ENCODE measurements around the gene SLC13A2. TPM values are rescaled to one million over a fixed set of nuclear protein-coding genes. Genes with fewer than 3 reads are reported as not detected.

Gene SLC13A2
- total and polyA plus RNA-seq, 10 donors = 0.03 TPM; not detected in 9

- H3K27me3 ChIP-seq (replicated peaks in 1 of 7) = peaks cover 0 to 9% (median 0%) of the 10 kb centered on the region in 7 donors
- intact Hi-C loops (cut with DNase I; ENCODE audit: low total_unique reads) = no loop called here
- H3K9me3 ChIP-seq = no peaks in the 10 kb centered on the region
- no peak overlapping the region for H3K27ac ChIP-seq
- TF ChIP-seq POLR2A (IDR thresholded peaks at IDR 0.05) (no peak), CTCF (IDR thresholded peaks at IDR 0.05 in 8 of 11, conservative IDR thresholded peaks at IDR 0.05 in 3 of 11) (no peak), POLR2AphosphoS5 (IDR thresholded peaks at IDR 0.05) (no peak)
- DNase-seq = no peak
- H3K4me1 ChIP-seq = no peaks in the 10 kb centered on the region
- WGBS, 5 donors = 83 to 93% (median 86%) methylated on average over 2 of the region's 2 CpGs
- H3K36me3 ChIP-seq = no peaks in the 10 kb centered on the region
- no peak overlapping the region for H3K4me3 ChIP-seq
Observed at GRCh38 chr17:28527181-28527681, 53.8 kb downstream of the SLC13A2 start.

GRCh38 chr17:28527859-28528258 lies 54.4 kb downstream of the SLC13A2 start:
- Histone ChIP-seq H3K27ac (no peak overlapping the region), H3K4me1 (no peaks in the 10 kb centered on the region), H3K9me3 (no peaks in the 10 kb centered on the region), H3K27me3 (replicated peaks in 1 of 7) (peaks cover 0 to 9% (median 0%) of the 10 kb centered on the region in 7 donors), H3K36me3 (no peaks in the 10 kb centered on the region), H3K4me3 (no peak overlapping the region)
- TF ChIP-seq POLR2A (IDR thresholded peaks at IDR 0.05) = no peak
- TF ChIP-seq POLR2AphosphoS5 (IDR thresholded peaks at IDR 0.05) = no peak
- no peak for TF ChIP-seq CTCF (IDR thresholded peaks at IDR 0.05 in 8 of 11, conservative IDR thresholded peaks at IDR 0.05 in 3 of 11)
- DNase-seq = no peak
- WGBS, 5 donors = 86 to 97% (median 95%) methylated on average over 2 of the region's 2 CpGs
- intact Hi-C loops (cut with DNase I; ENCODE audit: low total_unique reads) = no loop called here

- Histone ChIP-seq H3K27me3 (replicated peaks in 1 of 7) (peaks cover 0 to 9% (median 0%) of the 10 kb centered on the region in 7 donors), H3K27ac (no peak overlapping the region), H3K4me1 (no peaks in the 10 kb centered on the region), H3K9me3 (no peaks in the 10 kb centered on the region), H3K4me3 (no peak overlapping the region), H3K36me3 (no peaks in the 10 kb centered on the region)
- DNase-seq = no peak
- no peak for TF ChIP-seq POLR2AphosphoS5 (IDR thresholded peaks at IDR 0.05)
- TF ChIP-seq CTCF (IDR thresholded peaks at IDR 0.05 in 8 of 11, conservative IDR thresholded peaks at IDR 0.05 in 3 of 11) = no peak
- no peak for TF ChIP-seq POLR2A (IDR thresholded peaks at IDR 0.05)
- intact Hi-C loops (cut with DNase I; ENCODE audit: low total_unique reads) = no loop called here
- WGBS, 5 donors = 76 to 85% (median 80%) methylated on average over 9 of the region's 9 CpGs
Observed at GRCh38 chr17:28528327-28529012, 55.0 kb downstream of the SLC13A2 start.

GRCh38 chr17:28529013-28529400 lies 55.6 kb downstream of the SLC13A2 start:
- no peaks in the 10 kb centered on the region for H3K36me3 ChIP-seq
- no peak overlapping the region for H3K27ac ChIP-seq
- intact Hi-C loops (cut with DNase I; ENCODE audit: low total_unique reads) = no loop called here
- TF ChIP-seq CTCF (IDR thresholded peaks at IDR 0.05 in 8 of 11, conservative IDR thresholded peaks at IDR 0.05 in 3 of 11) = no peak
- no peak for TF ChIP-seq POLR2AphosphoS5 (IDR thresholded peaks at IDR 0.05)
- no peak overlapping the region for H3K4me3 ChIP-seq
- WGBS, 5 donors = 78 to 91% (median 89%) methylated on average over 3 of the region's 3 CpGs
- peaks cover 0 to 9% (median 0%) of the 10 kb centered on the region in 7 donors for H3K27me3 ChIP-seq (replicated peaks in 1 of 7)
- no peaks in the 10 kb centered on the region for H3K9me3 ChIP-seq
- no peaks in the 10 kb centered on the region for H3K4me1 ChIP-seq
- DNase-seq = no peak

Measured in spleen (tissue), 11 donors.